Panc1 (cell line): ENCODE results near the gene MAP3K3. TPM values are rescaled to one million over a fixed set of nuclear protein-coding genes. Genes with fewer than 3 reads are reported as not detected.

Experiments used
- ATAC-seq: fragments of 200-7000 bp; cut with Tn5 transposase; 2 replicates; pipeline ENCODE4 v1.9.1; 2020; ENCODE audit warnings: mild to moderate bottlenecking, moderate library complexity
- BruUV-seq: library from RNA; stranded (reverse); fragments of 400-500 nt; replicated peaks from 2 replicates; lab custom pipeline; 2021; lab: Mats Ljungman, UMichigan
- CTCF ChIA-PET: fragments of 300-600 bp; sonication (Branson Sonifier 250); formaldehyde crosslinking; loops from one replicate; lab custom pipeline; 2022; ENCODE audit warnings: antibody characterized with exemption; lab: Charles Lee
- POLR2A ChIA-PET: fragments of 300-600 bp; sonication (Branson Sonifier 250); formaldehyde crosslinking; loops from one replicate; lab custom pipeline; 2022; ENCODE audit warnings: antibody characterized with exemption; lab: Charles Lee
- DNase-seq: peaks from one replicate; pipeline ENCODE4 v3.0.0-alpha.2; 2010; ENCODE audit warnings: low read depth, low spot score
- H3K27ac ChIP-seq: 2 replicates; pipeline ENCODE4 v1.5.1; 2011; ENCODE audit warnings: mild to moderate bottlenecking, low read length, inconsistent platforms
- H3K27me3 ChIP-seq: fragments of 200-500 bp; sonication (Bioruptor generic); 2 replicates; pipeline ENCODE4 v1.6.0; 2014; ENCODE audit warnings: low read length, inconsistent platforms; ENCODE audit not compliant: control insufficient read depth, insufficient read depth
- H3K36me3 ChIP-seq: fragments of 200-500 bp; sonication (Bioruptor generic); 2 replicates; pipeline ENCODE4 v1.5.1; 2014; ENCODE audit warnings: inconsistent platforms, mild to moderate bottlenecking, low read length, moderate library complexity; ENCODE audit not compliant: control insufficient read depth, insufficient read depth
- H3K4me1 ChIP-seq: 2 replicates; pipeline ENCODE4 v1.5.1; 2011; ENCODE audit warnings: inconsistent platforms, mild to moderate bottlenecking, low read length, moderate library complexity; ENCODE audit not compliant: control insufficient read depth, insufficient read depth
- H3K4me3 ChIP-seq, 2 experiments: 2 replicates each; pipeline ENCODE4 v1.5.1; 2011 to 2012; ENCODE audit warnings: low read depth in 2 of 2, low read length in 2 of 2, mild to moderate bottlenecking in 2 of 2, inconsistent platforms in 1 of 2, moderate library complexity in 1 of 2
- H3K9me3 ChIP-seq: fragments of 200-500 bp; sonication (Bioruptor generic); 2 replicates; pipeline ENCODE4 v1.5.1; 2014; ENCODE audit warnings: low read depth, mild to moderate bottlenecking, inconsistent platforms, low read length, moderate library complexity; ENCODE audit not compliant: control insufficient read depth, insufficient read depth
- CTCF ChIP-seq: fragments of 450-650 bp; IDR thresholded peaks from 2 replicates; pipeline ENCODE4 v1.5.1; 2017; ENCODE audit warnings: mild to moderate bottlenecking
- POLR2AphosphoS5 ChIP-seq: IDR thresholded peaks from 2 replicates; pipeline ENCODE4 v1.6.1; 2012; ENCODE audit warnings: mild to moderate bottlenecking, low read depth, low read length, moderate library complexity
- SIN3A ChIP-seq: IDR thresholded peaks from 2 replicates; pipeline ENCODE4 v1.6.1; 2012; ENCODE audit warnings: low read depth, mild to moderate bottlenecking, low read length, moderate library complexity, borderline replicate concordance; ENCODE audit not compliant: insufficient read depth
- TCF7L2 ChIP-seq: IDR thresholded peaks from 2 replicates; pipeline ENCODE4 v1.6.1; 2011; ENCODE audit warnings: mild to moderate bottlenecking, low read depth, low read length, inconsistent platforms
- in situ Hi-C: cut with HindIII; loops from 2 replicates; pipeline ENCODE4 v1.10.0; 2016; ENCODE audit warnings: low sequenced_read_pairs, low pct_unique_long_range_greater_than_20kb
- intact Hi-C: fragments of 100-400 bp; cut with micrococcal nuclease; formaldehyde crosslinking; loops from one replicate; pipeline ENCODE4 v1.10.0; 2022; ENCODE audit not compliant: unreplicated experiment
- total RNA-seq: library from RNA; stranded (reverse); gene quantifications from one replicate; pipeline ENCODE4 v1.2.1, GENCODE V29; 2021; ENCODE audit not compliant: unreplicated experiment
- TF ChIP-seq, protein P1 (sequence below), 2 experiments: IDR thresholded peaks; 2 replicates each; pipeline ENCODE4 v1.6.1; 2011 to 2012; ENCODE audit warnings: low read depth in 2 of 2, control low read depth in 1 of 2, low read length in 1 of 2, mild to moderate bottlenecking in 1 of 2, moderate library complexity in 1 of 2; ENCODE audit not compliant: insufficient read depth in 1 of 2

The MAP3K3 gene
- total RNA-seq, 1 experiment from 2014 or later = 22.3 TPM

DNA sequence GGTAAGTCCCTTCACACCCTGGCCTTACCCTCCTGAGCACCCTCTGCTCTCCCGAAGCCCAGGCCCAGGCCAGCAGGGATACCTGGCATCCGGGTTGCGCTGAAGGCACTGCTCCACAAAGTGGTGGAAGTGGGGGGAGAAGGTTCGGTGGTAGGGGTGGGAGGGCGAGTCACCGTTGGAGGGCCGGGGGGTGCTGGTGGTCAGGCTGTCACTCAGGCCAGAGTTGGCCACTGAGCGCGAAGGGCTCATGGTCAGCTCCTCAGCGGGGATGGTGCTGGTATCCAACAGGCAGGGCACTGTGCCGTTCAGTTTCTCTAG lies 82.0 kb downstream of the MAP3K3 start:
- Histone ChIP-seq H3K27ac (no peak overlapping the region), H3K9me3 (no peaks in the 10 kb centered on the region), H3K36me3 (no peaks in the 10 kb centered on the region), H3K27me3 (no peaks in the 10 kb centered on the region), H3K4me3 (no peak overlapping the region), H3K4me1 (no peaks in the 10 kb centered on the region; the same call in 1 of the 2 replicates)
- intact Hi-C loops (no loop called here), in situ Hi-C loops (no loop called here)
- ChIA-PET POLR2A (no interaction called here), CTCF (no interaction called here)
- BruUV-seq = no TSS peak
- TF ChIP-seq, protein P1, sequence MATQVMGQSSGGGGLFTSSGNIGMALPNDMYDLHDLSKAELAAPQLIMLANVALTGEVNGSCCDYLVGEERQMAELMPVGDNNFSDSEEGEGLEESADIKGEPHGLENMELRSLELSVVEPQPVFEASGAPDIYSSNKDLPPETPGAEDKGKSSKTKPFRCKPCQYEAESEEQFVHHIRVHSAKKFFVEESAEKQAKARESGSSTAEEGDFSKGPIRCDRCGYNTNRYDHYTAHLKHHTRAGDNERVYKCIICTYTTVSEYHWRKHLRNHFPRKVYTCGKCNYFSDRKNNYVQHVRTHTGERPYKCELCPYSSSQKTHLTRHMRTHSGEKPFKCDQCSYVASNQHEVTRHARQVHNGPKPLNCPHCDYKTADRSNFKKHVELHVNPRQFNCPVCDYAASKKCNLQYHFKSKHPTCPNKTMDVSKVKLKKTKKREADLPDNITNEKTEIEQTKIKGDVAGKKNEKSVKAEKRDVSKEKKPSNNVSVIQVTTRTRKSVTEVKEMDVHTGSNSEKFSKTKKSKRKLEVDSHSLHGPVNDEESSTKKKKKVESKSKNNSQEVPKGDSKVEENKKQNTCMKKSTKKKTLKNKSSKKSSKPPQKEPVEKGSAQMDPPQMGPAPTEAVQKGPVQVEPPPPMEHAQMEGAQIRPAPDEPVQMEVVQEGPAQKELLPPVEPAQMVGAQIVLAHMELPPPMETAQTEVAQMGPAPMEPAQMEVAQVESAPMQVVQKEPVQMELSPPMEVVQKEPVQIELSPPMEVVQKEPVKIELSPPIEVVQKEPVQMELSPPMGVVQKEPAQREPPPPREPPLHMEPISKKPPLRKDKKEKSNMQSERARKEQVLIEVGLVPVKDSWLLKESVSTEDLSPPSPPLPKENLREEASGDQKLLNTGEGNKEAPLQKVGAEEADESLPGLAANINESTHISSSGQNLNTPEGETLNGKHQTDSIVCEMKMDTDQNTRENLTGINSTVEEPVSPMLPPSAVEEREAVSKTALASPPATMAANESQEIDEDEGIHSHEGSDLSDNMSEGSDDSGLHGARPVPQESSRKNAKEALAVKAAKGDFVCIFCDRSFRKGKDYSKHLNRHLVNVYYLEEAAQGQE (IDR thresholded peaks at IDR 0.05; ENCODE audit: insufficient read depth in 1 of 2, low read depth in 2 of 2, low read length in 1 of 2) = no peak
- no peak for TF ChIP-seq SIN3A
- TF ChIP-seq CTCF = no peak
- TF ChIP-seq TCF7L2 = no peak
- no peak for TF ChIP-seq POLR2AphosphoS5
- DNase-seq (no peak), ATAC-seq (no peak)

- POLR2A ChIA-PET = no interaction called here
- Histone ChIP-seq H3K27ac (no peak overlapping the region), H3K4me3 (no peak overlapping the region), H3K4me1 (no peaks in the 10 kb centered on the region; the same call in 1 of the 2 replicates), H3K27me3 (no peaks in the 10 kb centered on the region), H3K36me3 (no peaks in the 10 kb centered on the region), H3K9me3 (no peaks in the 10 kb centered on the region)
- ATAC-seq (no peak), DNase-seq (no peak)
- in situ Hi-C loops = no loop called here
- BruUV-seq = no TSS peak
- CTCF ChIA-PET = no interaction called here
- intact Hi-C loops = no loop called here
- TF ChIP-seq CTCF (no peak), SIN3A (no peak), TCF7L2 (no peak), POLR2AphosphoS5 (no peak)
- TF ChIP-seq, protein P1 (IDR thresholded peaks at IDR 0.05; ENCODE audit: insufficient read depth in 1 of 2, low read depth in 2 of 2, low read length in 1 of 2) = no peak
Observed at GRCh38 chr17:63704836-63705235, 82.6 kb downstream of the MAP3K3 start.
